ENCODE results near the gene JAZF1. TPM values are rescaled to one million over a fixed set of nuclear protein-coding genes. Genes with fewer than 3 reads are reported as not detected.
A peak's percentile ranks its signal among the peaks of the same experiment; 100 is the strongest.

Gene JAZF1
- total RNA-seq, 1 donor from 2014 or later = 22.1 TPM

DNA sequence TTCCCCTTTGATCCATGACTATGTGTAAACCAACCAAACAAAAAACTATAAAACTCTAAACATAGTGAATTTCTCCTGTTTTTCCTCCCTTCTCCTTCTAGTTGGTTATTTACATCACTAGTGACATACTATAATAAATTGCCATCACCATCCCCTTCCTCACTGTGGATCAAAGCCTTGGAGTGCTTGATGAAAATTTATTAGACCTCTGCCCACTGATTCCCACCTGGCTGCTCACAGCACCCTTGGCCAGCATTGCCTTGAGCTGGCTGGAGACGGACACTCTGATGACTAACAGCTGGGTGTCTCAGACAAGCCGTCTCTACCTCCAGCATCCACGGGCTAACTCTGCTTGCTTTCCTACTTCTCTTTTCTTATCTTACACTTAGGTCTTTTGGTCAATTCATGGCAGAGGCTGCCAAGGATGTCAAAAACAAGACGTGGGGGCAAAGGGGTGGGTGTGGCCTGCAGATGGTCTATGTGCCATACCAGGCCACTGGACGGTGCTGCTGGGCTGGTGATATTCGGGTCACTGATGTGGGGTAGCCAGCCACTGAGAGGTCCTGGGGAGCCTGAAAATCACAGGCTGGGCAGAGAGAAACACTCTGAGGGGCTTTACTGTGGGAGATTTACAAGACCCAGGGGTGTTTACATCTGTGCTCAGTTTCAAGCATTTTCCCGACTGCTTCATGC is 232.9 kb downstream of the JAZF1 start:
- DNase-seq (no peak), ATAC-seq (ENCODE audit: poor library complexity) (no peak)
- intact Hi-C loops (cut with DNase I) = no loop called here

DNA sequence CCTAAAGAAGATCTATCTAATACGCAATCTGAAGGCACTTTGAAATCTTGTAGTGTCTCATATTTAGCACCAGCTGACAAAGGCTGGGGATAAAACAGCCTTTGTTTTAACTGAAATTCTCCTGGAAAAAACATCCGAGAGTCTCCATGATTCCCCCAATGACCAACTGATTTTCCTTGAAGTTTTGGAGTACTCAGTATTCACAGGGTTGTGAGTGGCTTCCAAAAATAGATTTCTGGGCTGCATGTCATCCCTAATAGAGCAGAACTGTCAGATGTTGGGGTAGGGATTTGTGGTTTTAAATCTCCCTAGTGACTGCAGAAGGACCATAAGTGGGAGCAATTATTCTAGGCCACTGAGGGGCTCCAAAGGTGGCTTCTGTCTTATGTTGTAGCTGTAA is 234.2 kb downstream of the JAZF1 start:
- intact Hi-C loops (cut with DNase I) = no loop called here
- ATAC-seq (ENCODE audit: poor library complexity) = peak; percentile 40
- no peak for DNase-seq

DNA sequence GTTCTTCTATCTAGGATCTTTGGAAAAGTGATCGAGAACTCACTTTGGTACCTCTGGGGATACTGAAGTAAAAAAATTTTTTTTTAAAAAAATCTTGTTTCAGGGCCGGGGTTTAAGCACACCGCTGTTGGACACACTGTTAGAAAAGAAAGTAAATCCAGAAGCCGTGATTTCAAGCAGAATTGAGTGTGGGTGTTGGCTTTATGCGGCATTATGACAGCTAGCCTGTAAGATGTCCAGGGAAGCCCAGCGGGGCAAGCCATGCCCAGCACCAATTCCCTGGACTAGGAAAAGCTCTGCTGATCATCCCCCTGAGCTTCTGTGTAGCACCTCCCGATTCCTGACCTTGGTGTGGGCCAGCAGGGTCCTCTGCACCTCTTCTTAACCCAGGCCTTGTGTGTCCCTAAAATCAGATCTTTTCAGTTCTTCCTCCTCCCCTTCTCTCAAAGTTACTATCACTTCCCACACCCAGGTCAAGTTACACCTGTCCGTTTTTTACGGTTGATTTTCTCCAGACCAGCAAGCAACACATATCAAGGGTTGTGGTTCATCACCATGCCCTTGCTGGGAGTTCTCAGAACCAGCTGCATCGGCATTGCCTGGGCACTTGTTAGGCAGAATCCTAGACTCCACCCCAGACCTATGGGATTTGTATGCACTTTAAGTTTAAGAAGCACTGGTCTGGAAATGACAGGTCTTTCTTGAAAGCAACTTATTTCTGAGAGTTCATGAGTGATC is 235.4 kb downstream of the JAZF1 start:
- intact Hi-C loops (cut with DNase I) = no loop called here
- DNase-seq (no peak), ATAC-seq (ENCODE audit: poor library complexity) (no peak)

DNA sequence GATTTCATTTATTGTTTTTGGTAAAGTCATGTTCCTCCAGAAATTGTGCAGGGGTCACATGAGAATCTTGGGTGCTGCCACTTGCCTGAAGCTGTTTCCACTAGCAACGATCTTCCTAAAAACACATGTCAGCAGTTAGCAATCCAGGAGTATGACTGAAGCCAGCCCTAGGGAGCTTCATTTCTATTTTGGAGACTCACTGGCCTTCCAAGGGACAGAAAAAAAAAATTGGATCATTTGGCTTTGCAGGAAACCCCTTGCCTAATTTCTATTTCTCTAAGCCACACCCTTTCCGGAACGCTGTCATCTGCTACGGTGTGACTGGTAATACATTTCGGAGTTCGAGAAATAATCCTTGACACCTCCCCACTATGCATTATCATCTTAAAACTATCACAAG is 236.0 kb downstream of the JAZF1 start:
- DNase-seq (no peak), ATAC-seq (ENCODE audit: poor library complexity) (peak; percentile 80)
- intact Hi-C loops (cut with DNase I) = no loop called here

DNA sequence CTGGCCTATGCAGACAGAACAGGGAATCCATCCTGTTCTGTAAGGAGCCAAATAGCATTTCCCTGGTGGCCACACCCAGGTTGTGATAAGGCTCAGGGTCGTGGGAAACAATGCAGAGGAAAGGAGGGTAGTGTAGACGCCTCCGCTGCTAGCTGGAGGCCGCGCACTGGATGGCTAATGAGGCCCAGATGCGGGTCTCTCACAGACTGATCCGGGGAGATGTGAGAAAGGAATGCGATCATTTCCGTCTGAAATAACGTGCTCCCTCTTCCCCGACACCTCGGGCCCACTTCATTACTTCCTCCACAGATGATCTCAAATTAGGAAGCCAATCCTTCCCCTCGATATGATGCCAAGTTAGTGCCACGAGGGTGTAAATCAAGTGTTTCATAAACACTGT is 237.4 kb downstream of the JAZF1 start:
- DNase-seq (no peak), ATAC-seq (ENCODE audit: poor library complexity) (no peak)
- intact Hi-C loops (cut with DNase I) = no loop called here

DNA sequence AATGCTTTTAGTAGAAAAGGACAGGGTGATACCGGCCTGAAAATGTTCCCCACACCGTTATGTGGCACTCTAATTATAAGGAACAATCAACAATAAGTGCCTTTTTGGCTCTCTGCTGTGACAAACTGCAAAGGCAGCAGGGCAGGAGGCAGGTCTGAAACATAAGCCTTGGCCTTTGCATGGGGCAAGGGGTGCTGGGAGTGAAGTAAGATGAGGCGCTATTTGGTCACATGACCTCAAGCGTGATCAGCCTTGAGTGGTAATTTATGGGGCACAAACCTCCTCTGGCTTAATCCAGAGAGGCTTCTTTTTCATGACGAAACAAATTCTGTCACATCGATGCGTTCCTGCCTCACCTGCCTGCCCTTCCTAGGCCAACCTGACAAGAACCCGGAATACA is 237.9 kb downstream of the JAZF1 start:
- intact Hi-C loops (cut with DNase I) = no loop called here
- no peak for ATAC-seq (ENCODE audit: poor library complexity)
- no peak for DNase-seq

DNA sequence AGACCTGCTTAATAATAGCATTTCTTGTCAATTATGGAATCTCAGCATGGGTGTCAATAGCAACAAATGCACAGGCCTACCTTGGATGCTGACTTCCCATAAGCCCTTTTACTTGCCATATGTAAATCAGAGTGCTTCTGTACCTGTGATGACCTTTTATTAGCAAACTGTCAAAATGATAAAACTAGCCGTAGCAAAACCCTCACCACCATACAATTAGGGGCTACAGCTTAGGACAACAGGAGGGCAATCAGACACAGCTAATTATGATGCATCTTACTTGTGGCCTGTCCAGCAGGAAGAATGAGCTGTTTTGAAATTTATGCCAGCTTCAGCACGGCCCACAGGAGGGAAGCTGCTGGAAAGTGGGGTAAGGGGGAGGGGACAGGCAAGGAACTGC is 239.1 kb downstream of the JAZF1 start:
- DNase-seq = no peak
- intact Hi-C loops (cut with DNase I) = no loop called here
- no peak for ATAC-seq (ENCODE audit: poor library complexity)

DNA sequence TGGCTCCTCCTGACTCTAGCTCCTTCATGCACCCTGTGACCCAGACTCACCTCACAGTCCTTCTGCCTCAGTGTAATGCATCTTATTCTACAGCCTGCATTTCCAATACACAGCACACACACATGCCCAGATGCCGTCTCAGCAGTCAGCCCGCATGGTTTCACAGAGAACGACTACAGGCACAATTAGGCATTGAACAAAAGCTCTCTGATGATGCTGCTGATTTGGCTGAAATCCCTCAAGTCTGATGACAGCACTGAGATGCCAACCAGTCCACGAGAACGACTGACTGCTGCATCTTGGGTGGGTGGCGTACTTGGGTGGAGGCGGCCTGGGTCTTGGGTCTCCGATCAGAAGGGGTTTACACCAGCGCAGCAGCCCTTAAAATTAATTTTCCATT is 240.3 kb downstream of the JAZF1 start:
- no peak for ATAC-seq (ENCODE audit: poor library complexity)
- DNase-seq = no peak
- intact Hi-C loops (cut with DNase I) = no loop called here

DNA sequence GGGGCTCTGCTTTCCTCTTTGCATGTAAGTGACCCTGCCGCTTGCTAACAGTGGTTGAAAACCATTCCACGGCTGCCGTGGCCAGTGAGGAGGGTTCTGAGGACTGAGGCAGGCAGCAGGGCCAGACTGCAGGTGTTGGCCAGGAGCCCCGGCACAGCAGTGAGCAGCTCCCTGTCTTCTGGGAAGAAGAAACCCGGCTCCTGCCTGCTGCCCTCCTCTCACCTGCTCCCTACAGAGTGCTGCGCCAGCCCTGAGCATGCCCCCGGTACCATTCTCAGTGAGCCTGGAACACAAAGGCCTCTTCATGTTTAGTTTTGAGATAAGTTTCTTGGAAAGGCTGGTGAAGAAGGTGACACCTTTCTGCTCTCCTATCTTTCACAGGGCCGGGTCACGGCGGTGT is 240.7 kb downstream of the JAZF1 start:
- intact Hi-C loops (cut with DNase I) = no loop called here
- peak; percentile 37 for ATAC-seq (ENCODE audit: poor library complexity)
- no peak for DNase-seq

DNA sequence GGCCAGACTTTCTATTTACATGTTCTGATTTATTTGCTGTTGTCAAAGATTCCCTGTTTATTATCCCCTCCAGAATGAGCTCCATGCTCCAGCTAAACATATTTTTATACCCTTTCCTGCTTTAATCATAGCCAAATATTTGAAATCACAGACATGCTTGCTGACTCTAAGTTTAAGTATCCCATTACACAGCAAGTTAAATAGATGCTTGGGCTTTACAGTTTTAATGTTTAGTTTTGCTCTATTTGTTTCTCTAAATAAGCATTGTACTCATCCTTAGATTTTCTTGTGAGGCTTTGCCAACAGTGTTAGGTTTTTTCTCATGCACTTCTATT is 243.9 kb downstream of the JAZF1 start:
- no peak for ATAC-seq (ENCODE audit: poor library complexity)
- DNase-seq = no peak
- intact Hi-C loops (cut with DNase I) = no loop called here

DNA sequence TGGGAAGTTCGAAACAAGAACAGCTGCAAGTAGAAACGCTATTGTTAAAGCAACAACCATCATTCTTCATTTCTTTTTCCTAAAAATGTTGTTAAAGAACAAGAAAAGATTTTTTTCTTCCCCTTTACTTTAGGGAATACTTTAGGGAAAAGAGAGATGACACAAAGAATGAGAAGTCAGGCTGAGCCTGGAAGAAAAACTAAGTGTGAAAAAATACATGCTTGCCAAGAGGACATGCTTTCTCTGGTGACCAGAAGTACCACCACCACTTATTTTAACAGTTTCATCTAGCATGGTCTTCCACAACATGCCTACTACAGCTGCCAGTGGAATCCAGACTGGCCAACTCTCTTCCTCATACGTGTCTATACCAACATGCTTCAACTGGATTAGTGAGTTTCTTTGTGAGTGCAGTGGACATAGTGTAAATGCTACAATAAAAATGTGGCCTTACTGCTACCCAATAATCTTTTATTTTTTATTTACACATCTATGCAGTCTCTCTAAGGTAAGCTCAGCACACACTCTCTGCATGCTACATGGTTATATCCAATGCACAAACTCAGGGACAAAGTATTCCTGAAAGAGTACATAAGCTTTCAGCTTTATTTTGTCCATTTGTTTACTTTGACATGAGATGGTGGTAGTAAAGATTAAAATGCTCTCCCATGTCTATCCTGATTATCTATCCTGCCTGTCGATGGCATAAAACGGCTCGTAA is 244.4 kb downstream of the JAZF1 start:
- intact Hi-C loops (cut with DNase I) = no loop called here
- ATAC-seq (ENCODE audit: poor library complexity) (no peak), DNase-seq (no peak)

DNA sequence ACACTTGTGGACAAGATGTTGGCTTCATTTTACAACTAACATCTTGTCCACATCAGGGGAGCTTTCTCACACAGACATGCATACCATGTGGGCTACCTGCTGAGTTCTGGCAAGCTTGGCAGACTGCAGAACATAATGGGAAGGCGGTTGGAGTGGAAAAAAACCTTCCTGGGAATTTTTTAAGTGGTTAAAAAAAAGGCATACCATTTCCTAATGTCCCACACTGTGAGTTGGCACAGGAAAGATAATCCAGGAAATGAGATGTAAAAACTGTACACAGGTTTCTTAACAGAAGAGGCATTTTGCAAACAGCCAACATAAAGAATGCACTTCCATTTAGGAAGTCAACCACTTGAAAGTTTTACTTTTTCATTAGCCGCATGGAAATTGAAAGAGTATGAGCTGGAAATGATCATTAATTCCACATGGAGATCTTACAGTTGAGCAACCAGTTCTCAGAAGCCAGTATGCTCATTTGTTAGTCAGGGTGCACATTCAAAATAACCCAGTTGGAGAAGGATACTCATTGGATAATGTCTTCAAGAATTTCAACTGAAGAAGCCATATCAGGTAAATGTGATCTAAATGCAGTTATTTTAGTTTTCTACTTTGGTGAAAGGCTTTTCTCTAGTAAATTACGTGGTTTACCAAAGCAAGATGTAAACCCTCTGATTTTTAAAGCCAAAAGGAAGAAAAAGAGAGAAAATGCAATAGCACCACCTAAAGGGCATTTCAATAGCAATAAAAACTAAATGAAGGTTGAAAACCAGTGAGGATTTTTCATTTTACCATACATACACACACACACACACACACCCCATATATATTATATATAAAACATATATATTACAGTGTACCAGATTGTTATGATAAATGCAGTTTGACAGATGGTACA is 246.7 kb downstream of the JAZF1 start:
- ATAC-seq (ENCODE audit: poor library complexity) (no peak), DNase-seq (no peak)
- intact Hi-C loops (cut with DNase I) = no loop called here

DNA sequence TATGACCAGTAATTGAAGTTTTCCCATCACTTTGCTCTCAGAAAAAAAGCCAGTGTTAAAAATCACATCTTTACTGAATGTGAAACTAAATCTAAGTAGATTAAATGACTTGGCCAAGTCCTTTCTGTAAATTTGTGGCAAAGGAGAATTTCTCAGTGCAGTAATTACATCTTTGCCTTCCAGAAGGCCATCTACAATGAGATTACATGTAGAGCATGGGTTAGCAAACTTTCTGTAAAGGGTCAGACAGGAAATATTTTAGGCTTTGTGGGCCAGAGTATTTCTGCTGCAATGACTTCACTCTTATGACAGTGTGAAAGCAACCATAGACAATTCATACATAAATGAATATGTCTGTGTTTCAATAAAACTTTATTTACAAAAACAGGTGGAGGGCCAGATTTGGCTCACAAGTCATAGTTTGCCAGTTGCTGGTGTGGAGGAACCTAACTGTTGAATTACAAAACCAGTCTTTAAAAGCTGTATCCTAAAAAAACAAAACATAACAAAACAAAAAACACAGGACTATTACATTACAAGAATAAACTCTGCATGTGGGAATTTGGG is 249.6 kb downstream of the JAZF1 start:
- intact Hi-C loops (cut with DNase I) = no loop called here
- DNase-seq = no peak
- no peak for ATAC-seq (ENCODE audit: poor library complexity)

DNA sequence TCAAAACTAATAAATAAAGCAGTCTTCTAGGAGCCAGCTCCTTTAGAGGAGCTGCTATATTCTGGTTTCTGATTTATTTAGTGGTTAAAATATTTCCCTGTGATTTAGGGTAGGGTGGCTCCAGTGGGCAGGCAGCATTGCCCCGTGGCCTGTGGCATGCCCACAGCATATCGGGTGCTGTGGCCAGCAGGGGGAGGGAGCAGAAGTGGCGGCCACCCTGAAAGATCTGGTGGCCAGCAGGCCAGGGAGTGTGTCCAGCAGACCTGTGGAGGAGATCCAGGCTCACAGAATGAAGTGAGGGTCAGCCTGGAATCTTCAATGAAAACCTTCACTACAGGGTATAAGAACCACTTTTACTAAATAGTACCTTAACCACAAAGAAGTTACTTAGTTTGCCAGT is 251.5 kb downstream of the JAZF1 start:
- DNase-seq = no peak
- intact Hi-C loops (cut with DNase I) = loop anchor here (10.0 kb wide), 3 partner anchors 86 to 724 kb away; partner anchors contain the start of genes HOXA13 and TAX1BP1
- no peak for ATAC-seq (ENCODE audit: poor library complexity)

DNA sequence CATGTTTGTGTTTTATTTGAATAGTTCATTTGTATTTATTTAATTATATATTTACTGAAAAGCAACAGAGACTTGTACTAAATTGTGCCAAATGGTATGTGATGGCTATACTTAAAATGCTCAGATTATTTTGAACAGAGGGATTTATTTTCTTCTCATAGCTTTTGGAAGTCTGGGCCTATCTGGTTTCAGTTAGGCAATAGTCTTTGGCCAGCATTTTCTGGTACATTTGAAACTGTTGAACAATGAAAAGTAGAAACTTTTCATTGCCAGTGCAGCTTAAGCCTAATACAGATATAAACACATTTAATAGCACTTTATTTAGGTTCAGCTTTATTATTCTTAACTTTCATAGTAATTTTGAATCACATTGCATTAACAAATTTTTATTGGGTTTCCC is 252.6 kb downstream of the JAZF1 start:
- intact Hi-C loops (cut with DNase I) = loop anchor here (10.0 kb wide), 3 partner anchors 87 to 723 kb away; partner anchors contain the start of genes HOXA13 and TAX1BP1
- ATAC-seq (ENCODE audit: poor library complexity) = no peak
- DNase-seq = no peak

DNA sequence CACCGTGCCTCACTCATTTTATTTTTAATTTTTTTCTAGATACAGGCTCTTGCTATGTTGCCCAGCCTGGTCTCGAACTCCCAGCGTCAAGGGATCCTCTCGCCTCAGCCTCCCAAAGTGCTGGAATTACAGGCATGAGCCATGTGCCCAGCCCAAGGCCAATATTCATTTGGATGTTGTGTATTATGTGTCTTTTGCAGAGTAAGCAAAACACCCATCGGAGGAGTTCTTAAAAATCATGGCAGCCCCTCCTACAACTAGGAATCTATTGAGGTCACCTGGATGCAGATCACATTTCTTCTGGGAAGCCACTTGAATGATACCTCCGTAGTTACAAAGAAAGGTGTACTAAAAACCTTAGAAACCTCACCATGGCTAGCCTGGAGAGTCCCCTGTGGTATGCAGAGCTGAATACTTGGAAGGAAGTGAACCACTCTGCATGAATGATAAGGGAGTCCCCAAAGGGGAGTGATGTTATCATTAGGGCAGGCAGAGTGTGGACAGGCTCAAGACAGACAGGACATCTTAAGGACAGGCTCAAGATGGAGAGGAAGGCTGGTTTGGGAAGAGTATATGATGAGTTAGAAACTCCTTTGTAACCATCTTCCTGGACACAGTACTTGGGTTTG is 254.9 kb downstream of the JAZF1 start:
- intact Hi-C loops (cut with DNase I) = loop anchor here (10.0 kb wide), 3 partner anchors 89 to 721 kb away; partner anchors contain the start of genes HOXA13 and TAX1BP1
- DNase-seq (no peak), ATAC-seq (ENCODE audit: poor library complexity) (no peak)

DNA sequence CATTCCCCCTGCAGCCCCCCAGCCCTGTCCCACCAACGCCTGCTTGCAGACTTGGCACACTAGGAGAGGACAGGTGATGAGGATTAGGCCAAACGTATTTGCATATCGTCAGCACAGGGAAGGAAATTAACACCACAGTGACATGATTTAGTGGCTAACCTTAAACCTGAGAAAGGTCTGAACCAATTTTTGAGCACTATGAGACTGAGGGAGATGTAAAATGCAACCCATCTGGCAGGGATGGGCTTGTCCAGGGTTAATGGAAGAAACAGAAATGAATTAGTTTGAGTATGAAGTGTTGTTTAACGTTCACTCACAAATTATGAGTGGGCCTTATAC is 257.0 kb downstream of the JAZF1 start:
- intact Hi-C loops (cut with DNase I) = loop anchor here (10.0 kb wide), 3 partner anchors 91 to 719 kb away; partner anchors contain the start of genes HOXA13 and TAX1BP1
- DNase-seq (no peak), ATAC-seq (ENCODE audit: poor library complexity) (no peak)

Data from Right ventricle myocardium superior (tissue), 1 donor.